Measurements from ENCODE around the gene NAB2. TPM values are rescaled to one million over a fixed set of nuclear protein-coding genes. Genes with fewer than 3 reads are reported as not detected.
A peak's percentile ranks its signal among the peaks of the same experiment; 100 is the strongest.
"Not testable (repeated sequence)": the region's sequence is repeated elsewhere in the genome, so short reads cannot be mapped to it uniquely, and the experiment has no call there.

The NAB2 gene
- 10 to 100 TPM; 47.2 to 48.0 TPM for total RNA-seq

- Mint-ChIP-seq H3K27ac (peak within 1 kb of the TSS; percentile 99), H3K9me3 (no peaks in the 10 kb centered on the region), H3K4me1 (peaks cover 54% of the 10 kb centered on the region)
These were observed at the start of gene NAB2 for GRCh38 chr12:57088354-57089270. Gene NAB2 (plus strand): TSS chr12:57089114. CDS start chr12:57089272, 158 bp downstream.

GRCh38 chr12:57040211-57040610 lies 48.7 kb upstream of the NAB2 start:
- Mint-ChIP-seq H3K9me3 (no peaks in the 10 kb centered on the region), H3K27me3 (peaks cover 3% of the 10 kb centered on the region), H3K27ac (no peak overlapping the region), H3K4me1 (peaks cover 2% of the 10 kb centered on the region), H3K36me3 (no peaks in the 10 kb centered on the region), H3K4me3 (no peak overlapping the region)
- no peak for DNase-seq

More at GRCh38 chr12:57088354-57089270, at the start of gene NAB2:
- Mint-ChIP-seq H3K27me3 (no peaks in the 10 kb centered on the region), H3K36me3 (peaks cover 40% of the 10 kb centered on the region), H3K4me3 (peak within 1 kb of the TSS; percentile 97)
- DNase-seq = peak; percentile 91

GRCh38 chr12:57040750-57041149 lies 48.2 kb upstream of the NAB2 start:
- H3K4me1 Mint-ChIP-seq = peaks cover 5% of the 10 kb centered on the region
- H3K27me3 Mint-ChIP-seq = peaks cover 3% of the 10 kb centered on the region
- no peaks in the 10 kb centered on the region for H3K36me3 Mint-ChIP-seq
- H3K27ac Mint-ChIP-seq = no peak overlapping the region
- H3K4me3 Mint-ChIP-seq = no peak overlapping the region
- DNase-seq = no peak
- no peaks in the 10 kb centered on the region for H3K9me3 Mint-ChIP-seq

GRCh38 chr12:57042695-57043094 lies 46.2 kb upstream of the NAB2 start:
- Mint-ChIP-seq H3K4me3 (no peak overlapping the region), H3K4me1 (peaks cover 16% of the 10 kb centered on the region), H3K36me3 (peaks cover 1% of the 10 kb centered on the region), H3K27ac (no peak overlapping the region), H3K27me3 (peaks cover 3% of the 10 kb centered on the region), H3K9me3 (no peaks in the 10 kb centered on the region)
- DNase-seq = no peak

GRCh38 chr12:57044468-57044867 lies 44.4 kb upstream of the NAB2 start:
- no peak for DNase-seq
- Mint-ChIP-seq H3K4me3 (no peak overlapping the region), H3K27ac (no peak overlapping the region), H3K4me1 (peaks cover 30% of the 10 kb centered on the region), H3K9me3 (no peaks in the 10 kb centered on the region), H3K27me3 (peaks cover 3% of the 10 kb centered on the region), H3K36me3 (peaks cover 1% of the 10 kb centered on the region)

GRCh38 chr12:57044889-57045288 lies 44.0 kb upstream of the NAB2 start:
- H3K4me1 Mint-ChIP-seq = peaks cover 30% of the 10 kb centered on the region
- H3K9me3 Mint-ChIP-seq = no peaks in the 10 kb centered on the region
- no peak overlapping the region for H3K27ac Mint-ChIP-seq
- H3K4me3 Mint-ChIP-seq = no peak overlapping the region
- no peak for DNase-seq
- H3K36me3 Mint-ChIP-seq = peaks cover 1% of the 10 kb centered on the region
- H3K27me3 Mint-ChIP-seq = peaks cover 3% of the 10 kb centered on the region

- Mint-ChIP-seq H3K27ac (peak overlapping the region; percentile 4), H3K4me3 (no peak overlapping the region), H3K4me1 (peaks cover 34% of the 10 kb centered on the region), H3K27me3 (peaks cover 3% of the 10 kb centered on the region), H3K9me3 (no peaks in the 10 kb centered on the region), H3K36me3 (peaks cover 1% of the 10 kb centered on the region)
- no peak for DNase-seq
These were observed 42.7 kb upstream of the NAB2 start for GRCh38 chr12:57046086-57046791.

- no peaks in the 10 kb centered on the region for H3K9me3 Mint-ChIP-seq
- peaks cover under 1% of the 10 kb centered on the region for H3K27me3 Mint-ChIP-seq
- peaks cover 37% of the 10 kb centered on the region for H3K4me1 Mint-ChIP-seq
- peak overlapping the region; percentile 84 for H3K27ac Mint-ChIP-seq
- peak; percentile 54 for DNase-seq
- peak overlapping the region; percentile 7 for H3K4me3 Mint-ChIP-seq
- H3K36me3 Mint-ChIP-seq = peaks cover 1% of the 10 kb centered on the region
These were observed 41.7 kb upstream of the NAB2 start for GRCh38 chr12:57046947-57047890.

- Mint-ChIP-seq H3K27ac (peak overlapping the region; percentile 84), H3K27me3 (no peaks in the 10 kb centered on the region), H3K4me3 (peak overlapping the region; percentile 7), H3K9me3 (no peaks in the 10 kb centered on the region), H3K4me1 (peaks cover 37% of the 10 kb centered on the region), H3K36me3 (peaks cover 2% of the 10 kb centered on the region)
- DNase-seq = no peak
These were observed 40.9 kb upstream of the NAB2 start for GRCh38 chr12:57047981-57048380.

- Mint-ChIP-seq H3K9me3 (no peaks in the 10 kb centered on the region), H3K4me3 (no peak overlapping the region), H3K27ac (peak overlapping the region; percentile 84), H3K4me1 (peaks cover 37% of the 10 kb centered on the region), H3K36me3 (peaks cover 8% of the 10 kb centered on the region), H3K27me3 (no peaks in the 10 kb centered on the region)
- DNase-seq = no peak
These were observed 40.3 kb upstream of the NAB2 start for GRCh38 chr12:57048423-57049118.

GRCh38 chr12:57049119-57049446 lies 39.8 kb upstream of the NAB2 start:
- Mint-ChIP-seq H3K4me3 (no peak overlapping the region), H3K27me3 (no peaks in the 10 kb centered on the region), H3K27ac (no peak overlapping the region), H3K9me3 (no peaks in the 10 kb centered on the region), H3K36me3 (peaks cover 13% of the 10 kb centered on the region), H3K4me1 (peaks cover 37% of the 10 kb centered on the region)
- DNase-seq = no peak

GRCh38 chr12:57049890-57050289 lies 39.0 kb upstream of the NAB2 start, which contains the start of gene MYO1A:
Gene MYO1A (minus strand): TSS chr12:57050129. CDS start chr12:57048323, 1,806 bp downstream.
- H3K4me1 Mint-ChIP-seq = peaks cover 37% of the 10 kb centered on the region
- H3K4me3 Mint-ChIP-seq = no peak within 1 kb of the TSS
- no peak within 1 kb of the TSS for H3K27ac Mint-ChIP-seq
- H3K27me3 Mint-ChIP-seq = no peaks in the 10 kb centered on the region
- peaks cover 18% of the 10 kb centered on the region for H3K36me3 Mint-ChIP-seq
- no peak for DNase-seq
- H3K9me3 Mint-ChIP-seq = no peaks in the 10 kb centered on the region

GRCh38 chr12:57051011-57051410 lies 37.9 kb upstream of the NAB2 start:
- DNase-seq = no peak
- H3K27me3 Mint-ChIP-seq = no peaks in the 10 kb centered on the region
- H3K4me3 Mint-ChIP-seq = no peak overlapping the region

GRCh38 chr12:57053146-57053545 lies 35.8 kb upstream of the NAB2 start:
- H3K27me3 Mint-ChIP-seq, H3K27ac Mint-ChIP-seq, H3K9me3 Mint-ChIP-seq, DNase-seq, H3K4me3 Mint-ChIP-seq: not testable (repeated sequence)
- H3K36me3 Mint-ChIP-seq = peaks cover 34% of the 10 kb centered on the region
- H3K4me1 Mint-ChIP-seq = peaks cover 35% of the 10 kb centered on the region

More at GRCh38 chr12:57051011-57051410, 37.9 kb upstream of the NAB2 start:
- H3K9me3 Mint-ChIP-seq = no peaks in the 10 kb centered on the region
- peaks cover 21% of the 10 kb centered on the region for H3K36me3 Mint-ChIP-seq
- H3K4me1 Mint-ChIP-seq = peaks cover 34% of the 10 kb centered on the region
- no peak overlapping the region for H3K27ac Mint-ChIP-seq

All from activated naive CD8-positive, alpha-beta T cell treated with anti-CD3 and anti-CD28 coated beads for 36 hours (primary cell).